Natural killer cell (primary cell): ENCODE measurements around the gene CIDEC. TPM values are rescaled to one million over a fixed set of nuclear protein-coding genes. Genes with fewer than 3 reads are reported as not detected.

Experiments used
- ATAC-seq, 3 donors: fragments of 150-1000 bp in 2 of 3; fragments of 200-7000 bp in 1 of 3; cut with Tn5 transposase; 1 replicate in 1 of 3; 2 replicates in 2 of 3; pipeline ENCODE4 v1.10.0; 2021; ENCODE audit warnings: mild to moderate bottlenecking in 2 of 3, moderate library complexity in 2 of 3
- DNase-seq, 2 donors: peaks; one replicate each; pipeline versions ENCODE4 v3.0.0 to v3.0.0-alpha.2; 2013 to 2021; ENCODE audit warnings: mixed read lengths in 1 of 2
- H3K27ac ChIP-seq: one replicate; pipeline ENCODE4 v1.5.1; 2013; ENCODE audit warnings: mild to moderate bottlenecking, low read length
- H3K27me3 ChIP-seq: one replicate; pipeline ENCODE4 v1.6.1; 2013; ENCODE audit warnings: low read length; ENCODE audit not compliant: control insufficient read depth, insufficient read depth
- H3K36me3 ChIP-seq: one replicate; pipeline ENCODE4 v1.6.1; 2013; ENCODE audit warnings: low read length; ENCODE audit not compliant: control insufficient read depth, insufficient read depth
- H3K4me1 ChIP-seq: one replicate; pipeline ENCODE4 v1.6.1; 2013; ENCODE audit warnings: low read length; ENCODE audit not compliant: control insufficient read depth, insufficient read depth
- H3K4me3 ChIP-seq: one replicate; pipeline ENCODE4 v1.5.1; 2013; ENCODE audit warnings: low read length
- H3K9me3 ChIP-seq: one replicate; pipeline ENCODE4 v1.6.1; 2013; ENCODE audit warnings: low read length; ENCODE audit not compliant: control insufficient read depth, insufficient read depth
- H3K27ac Mint-ChIP-seq, 2 donors: one replicate each; pipeline ENCODE4 v1.8.0; 2022; ENCODE audit warnings: mild to moderate bottlenecking in 2 of 2, mixed read lengths in 2 of 2, moderate library complexity in 1 of 2
- H3K27me3 Mint-ChIP-seq, 2 donors: one replicate each; pipeline ENCODE4 v1.8.0; 2022; ENCODE audit warnings: low read depth in 2 of 2, mixed read lengths in 2 of 2
- H3K36me3 Mint-ChIP-seq: one replicate; pipeline ENCODE4 v1.8.0; 2022; ENCODE audit warnings: mixed read lengths
- H3K4me1 Mint-ChIP-seq, 2 donors: one replicate each; pipeline ENCODE4 v1.8.0; 2022; ENCODE audit warnings: mixed read lengths in 2 of 2
- H3K4me3 Mint-ChIP-seq: one replicate; pipeline ENCODE4 v1.8.0; 2022; ENCODE audit warnings: mild to moderate bottlenecking, moderate library complexity, mixed read lengths
- H3K9me3 Mint-ChIP-seq, 2 donors: one replicate each; pipeline ENCODE4 v1.8.0; 2022; ENCODE audit warnings: mixed read lengths in 2 of 2
- CTCF ChIP-seq: fragments of 200-600 bp; IDR thresholded peaks from one replicate; pipeline ENCODE4 v1.8.0; 2022; ENCODE audit warnings: antibody characterized with exemption
- WGBS: methylation state at CpG from one replicate; pipeline ENCODE4 v1.1.7; 2013; ENCODE audit warnings: missing lambda C conversion rate; ENCODE audit not compliant: insufficient coverage; 5-methylcytosine and 5-hydroxymethylcytosine counted together
- intact Hi-C: fragments of 100-400 bp; cut with micrococcal nuclease; formaldehyde crosslinking; loops from one replicate; pipeline ENCODE4 v1.14.2; 2022
- total RNA-seq, 4 donors: library from RNA; stranded (reverse); fragments of 120-200 nt in 1 of 4; gene quantifications; one replicate each; pipeline versions ENCODE4 v1.2.3 to v1.2.4, GENCODE V29; 2013 to 2022

Gene CIDEC
- total RNA-seq, 3 donors from 2014 or later (not counting 1 experiment from before 2014, with no cell fraction given): not detected

- Mint-ChIP-seq H3K27me3 (no peaks in the 10 kb centered on the region), H3K9me3 (no peaks in the 10 kb centered on the region), H3K4me1 (peaks cover 5% of the 10 kb centered on the region in 2 donors), H3K4me3 (no peak overlapping the region), H3K36me3 (no peaks in the 10 kb centered on the region), H3K27ac (peak overlapping the region in 1 of 2 donors; percentile 23)
- TF ChIP-seq CTCF: no peak
- Histone ChIP-seq H3K4me3 (no peak overlapping the region), H3K9me3 (no peaks in the 10 kb centered on the region), H3K27ac (no peak overlapping the region), H3K4me1 (no peaks in the 10 kb centered on the region), H3K27me3 (no peaks in the 10 kb centered on the region), H3K36me3 (peaks cover 6% of the 10 kb centered on the region)
- WGBS: 91% methylated on average over 2 of the region's 2 CpGs
- DNase-seq (no peak), ATAC-seq (peak in 1 of 3 donors; percentile 43)
- intact Hi-C loops: no loop called here
These were observed 59.1 kb downstream of the CIDEC start for GRCh38 chr3:9820946-9821345.

- H3K9me3 Mint-ChIP-seq: no peaks in the 10 kb centered on the region
- no peaks in the 10 kb centered on the region for H3K27me3 ChIP-seq
- no peak overlapping the region for H3K4me3 Mint-ChIP-seq
- peaks cover 6% of the 10 kb centered on the region for H3K36me3 ChIP-seq
- no peak overlapping the region for H3K4me3 ChIP-seq
- no peaks in the 10 kb centered on the region for H3K4me1 ChIP-seq
- no peak overlapping the region for H3K27ac ChIP-seq
- H3K27ac Mint-ChIP-seq: peak overlapping the region in 1 of 2 donors; percentile 23
- H3K4me1 Mint-ChIP-seq: peaks cover 5% of the 10 kb centered on the region in 2 donors
- DNase-seq (no peak), ATAC-seq (no peak)
- 95% methylated on average over 12 of the region's 12 CpGs for WGBS
- H3K9me3 ChIP-seq: no peaks in the 10 kb centered on the region
- TF ChIP-seq CTCF: no peak
- intact Hi-C loops: no loop called here
- H3K27me3 Mint-ChIP-seq: no peaks in the 10 kb centered on the region
- H3K36me3 Mint-ChIP-seq: no peaks in the 10 kb centered on the region
These were observed 59.5 kb downstream of the CIDEC start for GRCh38 chr3:9820543-9820942.

- Histone ChIP-seq H3K9me3 (no peaks in the 10 kb centered on the region), H3K27me3 (no peaks in the 10 kb centered on the region), H3K27ac (no peak overlapping the region), H3K4me3 (no peak overlapping the region), H3K4me1 (no peaks in the 10 kb centered on the region), H3K36me3 (peaks cover 6% of the 10 kb centered on the region)
- DNase-seq (no peak), ATAC-seq (no peak)
- Mint-ChIP-seq H3K4me3 (no peak overlapping the region), H3K36me3 (no peaks in the 10 kb centered on the region), H3K27ac (peak overlapping the region in 1 of 2 donors; percentile 29), H3K9me3 (no peaks in the 10 kb centered on the region), H3K27me3 (no peaks in the 10 kb centered on the region), H3K4me1 (peaks cover 5% of the 10 kb centered on the region in 2 donors)
- no peak for TF ChIP-seq CTCF
- WGBS: 96% methylated on average over 7 of the region's 7 CpGs
- intact Hi-C loops: no loop called here
These were observed 61.3 kb downstream of the CIDEC start for GRCh38 chr3:9818666-9819335.

GRCh38 chr3:9817436-9817835 is 62.6 kb downstream of the CIDEC start:
- H3K36me3 ChIP-seq: peaks cover 6% of the 10 kb centered on the region
- Mint-ChIP-seq H3K4me1 (peaks cover 5% of the 10 kb centered on the region in 2 donors), H3K4me3 (no peak overlapping the region), H3K9me3 (no peaks in the 10 kb centered on the region), H3K27ac (no peak overlapping the region), H3K36me3 (no peaks in the 10 kb centered on the region), H3K27me3 (no peaks in the 10 kb centered on the region)
- H3K27me3 ChIP-seq: no peaks in the 10 kb centered on the region
- DNase-seq (no peak), ATAC-seq (no peak)
- no peaks in the 10 kb centered on the region for H3K4me1 ChIP-seq
- TF ChIP-seq CTCF: no peak
- WGBS: 91% methylated on average over 6 of the region's 6 CpGs
- no peak overlapping the region for H3K4me3 ChIP-seq
- no peaks in the 10 kb centered on the region for H3K9me3 ChIP-seq
- intact Hi-C loops: no loop called here
- no peak overlapping the region for H3K27ac ChIP-seq
